Measurements from ENCODE around the gene TP53I3.

The TP53I3 gene, protein sequence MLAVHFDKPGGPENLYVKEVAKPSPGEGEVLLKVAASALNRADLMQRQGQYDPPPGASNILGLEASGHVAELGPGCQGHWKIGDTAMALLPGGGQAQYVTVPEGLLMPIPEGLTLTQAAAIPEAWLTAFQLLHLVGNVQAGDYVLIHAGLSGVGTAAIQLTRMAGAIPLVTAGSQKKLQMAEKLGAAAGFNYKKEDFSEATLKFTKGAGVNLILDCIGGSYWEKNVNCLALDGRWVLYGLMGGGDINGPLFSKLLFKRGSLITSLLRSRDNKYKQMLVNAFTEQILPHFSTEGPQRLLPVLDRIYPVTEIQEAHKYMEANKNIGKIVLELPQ

DNA sequence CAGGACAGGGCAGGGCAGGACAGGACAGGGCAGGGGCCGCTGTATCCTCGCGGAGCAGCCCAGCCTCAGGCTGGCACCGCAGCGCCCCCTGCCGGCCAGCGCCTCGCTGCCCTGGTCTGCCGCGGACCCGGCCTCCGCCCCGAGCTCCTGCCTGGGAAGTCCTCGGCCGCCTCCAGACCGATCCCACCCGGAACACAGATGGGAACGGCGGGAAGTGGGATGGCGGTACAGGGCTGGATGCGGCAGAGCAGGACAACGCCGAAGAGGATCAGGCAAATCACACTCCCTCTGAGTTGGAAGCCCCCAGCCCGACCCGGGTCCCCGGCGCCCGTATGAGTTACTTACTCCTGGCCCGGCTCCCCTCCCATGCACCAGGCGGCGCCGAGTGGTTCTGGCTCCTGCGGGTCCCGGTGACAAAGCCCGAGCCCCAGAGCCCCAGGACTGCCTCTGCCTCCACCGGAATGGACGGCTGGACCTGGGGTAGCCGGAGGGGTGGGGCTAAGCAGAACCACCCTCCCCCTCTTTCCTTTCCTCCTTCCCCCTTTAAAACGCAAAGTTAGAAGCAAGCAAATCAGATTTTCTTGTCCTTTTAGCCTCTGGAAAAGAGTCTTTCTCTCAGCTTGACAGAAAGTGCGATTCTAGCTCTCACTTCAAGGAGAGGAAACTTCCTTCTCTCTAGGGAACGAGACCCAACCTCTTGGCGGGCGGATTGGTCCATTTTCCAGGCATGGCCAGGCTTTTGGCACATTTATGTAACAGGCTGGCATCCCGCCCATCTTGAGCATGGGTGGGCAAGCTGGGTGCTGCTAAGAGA, at the start of gene TP53I3:
Gene TP53I3 (minus strand): TSS at position 449 of the 814 bp plus-strand sequence. CDS start 508 bp downstream, outside the sequence.
- Histone ChIP-seq H4K20me1 (ENCODE audit: insufficient read depth) (no peaks in the 10 kb centered on the region), H3K79me2 (ENCODE audit: insufficient read depth, low read depth) (no peaks in the 10 kb centered on the region), H3K4me2 (peak within 1 kb of the TSS; percentile 91), H3K27me3 (ENCODE audit: insufficient read depth, low read depth) (no peaks in the 10 kb centered on the region), H3K4me3 (IDR thresholded peaks at IDR 0.05; ENCODE audit: insufficient read depth, low read depth, low read length) (peak within 1 kb of the TSS; percentile 35), H3K9ac (peak within 1 kb of the TSS; percentile 80), H3K36me3 (ENCODE audit: insufficient read depth) (no peaks in the 10 kb centered on the region), H3K4me1 (ENCODE audit: low read depth, poor library complexity, severe bottlenecking) (peaks cover 12% of the 10 kb centered on the region), H2AFZ (ENCODE audit: low read depth) (peak within 1 kb of the TSS; percentile 97), H3K27ac (peak within 1 kb of the TSS; percentile 92)
- TF ChIP-seq, protein P1, sequence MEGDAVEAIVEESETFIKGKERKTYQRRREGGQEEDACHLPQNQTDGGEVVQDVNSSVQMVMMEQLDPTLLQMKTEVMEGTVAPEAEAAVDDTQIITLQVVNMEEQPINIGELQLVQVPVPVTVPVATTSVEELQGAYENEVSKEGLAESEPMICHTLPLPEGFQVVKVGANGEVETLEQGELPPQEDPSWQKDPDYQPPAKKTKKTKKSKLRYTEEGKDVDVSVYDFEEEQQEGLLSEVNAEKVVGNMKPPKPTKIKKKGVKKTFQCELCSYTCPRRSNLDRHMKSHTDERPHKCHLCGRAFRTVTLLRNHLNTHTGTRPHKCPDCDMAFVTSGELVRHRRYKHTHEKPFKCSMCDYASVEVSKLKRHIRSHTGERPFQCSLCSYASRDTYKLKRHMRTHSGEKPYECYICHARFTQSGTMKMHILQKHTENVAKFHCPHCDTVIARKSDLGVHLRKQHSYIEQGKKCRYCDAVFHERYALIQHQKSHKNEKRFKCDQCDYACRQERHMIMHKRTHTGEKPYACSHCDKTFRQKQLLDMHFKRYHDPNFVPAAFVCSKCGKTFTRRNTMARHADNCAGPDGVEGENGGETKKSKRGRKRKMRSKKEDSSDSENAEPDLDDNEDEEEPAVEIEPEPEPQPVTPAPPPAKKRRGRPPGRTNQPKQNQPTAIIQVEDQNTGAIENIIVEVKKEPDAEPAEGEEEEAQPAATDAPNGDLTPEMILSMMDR (conservative IDR thresholded peaks at IDR 0.05; ENCODE audit: low read depth, low read length) = peak; percentile 87

DNA sequence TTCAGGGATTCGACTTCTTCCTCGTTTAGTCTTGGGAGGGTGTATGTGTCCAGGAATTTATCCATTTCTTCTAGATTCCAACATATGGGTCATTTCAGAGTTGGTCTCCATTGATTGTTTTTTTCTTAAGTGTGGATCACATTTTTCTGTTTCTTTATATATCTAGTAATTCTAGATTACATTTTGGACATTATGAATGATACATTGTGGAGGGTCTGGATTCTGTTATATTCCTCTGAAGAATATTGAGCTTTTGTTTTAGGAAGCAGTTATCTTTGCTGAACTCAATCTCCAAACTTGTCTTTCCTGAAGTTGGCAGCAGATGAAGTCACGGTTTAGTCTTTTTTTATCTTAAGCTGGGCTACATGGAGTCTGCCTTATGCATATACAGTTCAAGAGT, 47.9 kb upstream of the TP53I3 start:
- Histone ChIP-seq H3K27me3 (ENCODE audit: insufficient read depth, low read depth) (no peaks in the 10 kb centered on the region), H3K79me2 (ENCODE audit: insufficient read depth, low read depth) (no peaks in the 10 kb centered on the region), H3K27ac (no peak overlapping the region), H2AFZ (ENCODE audit: low read depth) (no peak overlapping the region), H3K4me2 (no peak overlapping the region), H3K4me1 (ENCODE audit: low read depth, poor library complexity, severe bottlenecking) (no peaks in the 10 kb centered on the region), H3K36me3 (ENCODE audit: insufficient read depth) (no peaks in the 10 kb centered on the region), H3K4me3 (IDR thresholded peaks at IDR 0.05; ENCODE audit: insufficient read depth, low read depth, low read length) (no peak overlapping the region), H3K9ac (no peak overlapping the region), H4K20me1 (ENCODE audit: insufficient read depth) (no peaks in the 10 kb centered on the region)
- TF ChIP-seq, protein P1 (conservative IDR thresholded peaks at IDR 0.05; ENCODE audit: low read depth, low read length) = no peak

DNA sequence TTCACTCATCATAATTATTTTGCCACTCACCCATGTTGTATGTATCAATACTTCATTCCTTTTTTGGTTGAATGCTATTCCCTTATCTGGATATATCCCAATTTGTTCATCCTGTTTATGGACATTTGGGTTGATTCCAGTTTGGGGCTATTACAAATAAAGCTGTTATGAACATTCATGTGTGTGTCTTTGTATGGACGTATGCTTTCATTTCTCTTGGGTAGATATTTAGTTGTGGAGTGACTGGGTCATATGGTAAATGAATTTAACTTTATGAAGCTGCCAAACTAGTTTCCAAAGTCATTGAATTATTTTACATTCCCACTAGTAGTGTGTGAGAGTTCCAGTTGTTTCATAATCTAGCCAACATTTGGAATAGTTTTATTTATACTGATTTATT, 41.3 kb upstream of the TP53I3 start:
- Histone ChIP-seq H3K9ac (no peak overlapping the region), H3K27ac (no peak overlapping the region), H3K36me3 (ENCODE audit: insufficient read depth) (no peaks in the 10 kb centered on the region), H3K4me3 (IDR thresholded peaks at IDR 0.05; ENCODE audit: insufficient read depth, low read depth, low read length) (no peak overlapping the region), H2AFZ (ENCODE audit: low read depth) (no peak overlapping the region), H3K4me2 (no peak overlapping the region), H3K79me2 (ENCODE audit: insufficient read depth, low read depth) (no peaks in the 10 kb centered on the region), H4K20me1 (ENCODE audit: insufficient read depth) (no peaks in the 10 kb centered on the region), H3K4me1 (ENCODE audit: low read depth, poor library complexity, severe bottlenecking) (peaks cover 20% of the 10 kb centered on the region), H3K27me3 (ENCODE audit: insufficient read depth, low read depth) (no peaks in the 10 kb centered on the region)
- TF ChIP-seq, protein P1 (conservative IDR thresholded peaks at IDR 0.05; ENCODE audit: low read depth, low read length) = no peak

DNA sequence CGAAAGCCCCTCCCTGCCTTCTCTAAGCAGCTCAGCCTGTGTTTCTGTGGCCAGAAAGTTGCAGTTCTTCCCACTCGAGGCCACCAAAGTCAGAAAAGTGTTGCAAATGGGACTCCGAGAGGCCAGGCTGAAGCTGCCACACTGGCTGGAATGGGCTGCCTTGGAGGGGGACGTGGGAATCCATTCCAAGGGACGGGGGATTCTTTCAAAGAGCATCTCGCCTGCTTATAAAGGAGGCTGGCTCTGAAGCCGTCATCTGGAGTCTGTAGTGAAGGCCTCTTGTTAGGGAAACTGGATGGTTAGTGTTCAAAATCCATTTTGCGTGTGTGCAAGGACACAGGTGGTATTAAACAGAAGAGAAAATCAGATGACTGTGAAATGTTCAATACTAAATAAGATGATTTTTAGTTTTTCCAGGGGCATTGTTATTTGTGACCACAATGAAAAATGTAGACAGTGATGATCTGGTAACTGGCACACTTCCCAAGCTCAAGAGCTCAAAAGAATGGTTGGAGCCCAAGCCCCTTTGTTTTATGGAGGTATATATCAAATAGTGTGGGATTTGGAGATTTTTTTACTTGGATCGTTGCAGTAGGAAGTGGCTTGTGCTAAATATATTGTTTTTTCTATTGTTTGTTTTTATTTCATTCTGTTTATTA, 39.4 kb upstream of the TP53I3 start:
- Histone ChIP-seq H3K27ac (peak overlapping the region; percentile 70), H3K4me2 (peak overlapping the region; percentile 86), H3K27me3 (ENCODE audit: insufficient read depth, low read depth) (no peaks in the 10 kb centered on the region), H3K36me3 (ENCODE audit: insufficient read depth) (no peaks in the 10 kb centered on the region), H4K20me1 (ENCODE audit: insufficient read depth) (no peaks in the 10 kb centered on the region), H3K79me2 (ENCODE audit: insufficient read depth, low read depth) (no peaks in the 10 kb centered on the region), H2AFZ (ENCODE audit: low read depth) (peak overlapping the region; percentile 85), H3K4me3 (IDR thresholded peaks at IDR 0.05; ENCODE audit: insufficient read depth, low read depth, low read length) (peak overlapping the region; percentile 74), H3K9ac (peak overlapping the region; percentile 68), H3K4me1 (ENCODE audit: low read depth, poor library complexity, severe bottlenecking) (peaks cover 20% of the 10 kb centered on the region)
- TF ChIP-seq, protein P1 (conservative IDR thresholded peaks at IDR 0.05; ENCODE audit: low read depth, low read length) = no peak

Data from KMS-11 (cell line).